GM12878 (cell line): ENCODE measurements around the gene CDC6. TPM values are rescaled to one million over a fixed set of nuclear protein-coding genes. Genes with fewer than 3 reads are reported as not detected.

Experiments
- ATAC-seq: fragments of 200-7000 bp; cut with Tn5 transposase; 3 replicates; pipeline ENCODE4 v1.9.1; 2020; ENCODE audit warnings: mild to moderate bottlenecking, moderate library complexity
- BruUV-seq: library from RNA; stranded (reverse); fragments of 400-500 nt; replicated peaks from 2 replicates; lab custom pipeline; 2021; lab: Mats Ljungman, UMichigan
- CTCF ChIA-PET: fragments of 300-600 bp; sonication (Branson Sonifier 250); formaldehyde crosslinking; extraction: SDS; loops from one replicate; lab custom pipeline; 2021; ENCODE audit warnings: inconsistent platforms; lab: Yijun Ruan, JAX
- POLR2A ChIA-PET: fragments of 350-600 bp; formaldehyde crosslinking; extraction: SDS; loops from one replicate; lab custom pipeline; 2021; ENCODE audit warnings: inconsistent platforms; lab: Charles Lee
- RAD21 ChIA-PET: fragments of 300-600 bp; sonication (Branson Sonifier 250); formaldehyde crosslinking; loops from one replicate; lab custom pipeline; 2023; ENCODE audit warnings: antibody characterized with exemption; ENCODE audit not compliant: unreplicated experiment; lab: Charles Lee
- SMC1A ChIA-PET: fragments of 300-600 bp; sonication (Branson Sonifier 250); formaldehyde crosslinking; loops from one replicate; lab custom pipeline; 2023; ENCODE audit not compliant: unreplicated experiment, uncharacterized antibody; lab: Charles Lee
- DNase-seq: peaks from one replicate; pipeline ENCODE4 v3.0.0-alpha.2; 2011; ENCODE audit warnings: low read depth, low spot score
- FAIRE-seq: peaks from 3 replicates; lab custom pipeline; 2011; peaks lifted over from hg19 to GRCh38; lab: Jason Lieb, UNC
- H2AFZ ChIP-seq: 2 replicates; pipeline ENCODE4 v1.6.0; 2011; ENCODE audit warnings: low read depth, low read length, control low read depth; ENCODE audit not compliant: control insufficient read depth
- H3K27ac ChIP-seq: 2 replicates; pipeline ENCODE4 v1.5.1; 2011; ENCODE audit warnings: control low read depth; ENCODE audit not compliant: control insufficient read depth, insufficient read depth
- H3K27me3 ChIP-seq, 2 experiments: replicated peaks in 1 of 2; 2 replicates each; pipeline versions ENCODE4 v1.6.0 to v1.6.1; 2011; ENCODE audit warnings: low read length in 1 of 2; ENCODE audit not compliant: control insufficient read depth in 2 of 2, insufficient read depth in 2 of 2
- H3K36me3 ChIP-seq, 2 experiments: 2 replicates each; pipeline ENCODE4 v1.5.1; 2011; ENCODE audit warnings: low read length in 1 of 2; ENCODE audit not compliant: control insufficient read depth in 2 of 2, insufficient read depth in 2 of 2
- H3K4me1 ChIP-seq: 2 replicates; pipeline ENCODE4 v1.6.1; 2011; ENCODE audit warnings: mild to moderate bottlenecking, low read length, moderate library complexity, mixed read lengths; ENCODE audit not compliant: control insufficient read depth, insufficient read depth
- H3K4me2 ChIP-seq: 2 replicates; pipeline ENCODE4 v1.6.0; 2011; ENCODE audit warnings: control low read depth; ENCODE audit not compliant: control insufficient read depth, insufficient read depth
- H3K4me3 ChIP-seq: fragments of 200-600 bp; sonication (generic); 2 replicates; pipeline ENCODE4 v1.5.1; 2016
- H3K79me2 ChIP-seq: 2 replicates; pipeline ENCODE4 v1.6.0; 2011; ENCODE audit warnings: low read length; ENCODE audit not compliant: control insufficient read depth, insufficient read depth
- H3K9ac ChIP-seq: 2 replicates; pipeline ENCODE4 v1.8.0; 2011; ENCODE audit warnings: low read length, control low read depth, mixed read lengths; ENCODE audit not compliant: control insufficient read depth, insufficient read depth
- H3K9me3 ChIP-seq: replicated peaks from 3 replicates; pipeline ENCODE4 v1.5.1; 2011; ENCODE audit warnings: mild to moderate bottlenecking, low read length; ENCODE audit not compliant: control insufficient read depth, insufficient read depth
- H4K20me1 ChIP-seq: 2 replicates; pipeline ENCODE4 v1.6.0; 2011; ENCODE audit not compliant: control insufficient read depth, insufficient read depth
- ATF3 ChIP-seq: IDR thresholded peaks from 2 replicates; pipeline ENCODE4 v1.6.1; 2011; ENCODE audit warnings: low read depth, mild to moderate bottlenecking, low read length, moderate library complexity, borderline replicate concordance; ENCODE audit errors: extremely low read depth
- CHD4 ChIP-seq: fragments of 200-600 bp; sonication (generic); IDR thresholded peaks from 2 replicates; pipeline ENCODE4 v1.6.1; 2016; ENCODE audit warnings: mild to moderate bottlenecking
- ETV6 ChIP-seq, 2 experiments: fragments of 450-650 bp in 1 of 2; IDR thresholded peaks in 1 of 2; conservative IDR thresholded peaks in 1 of 2; 2 replicates each; pipeline ENCODE4 v1.6.1; 2014; ENCODE audit warnings: antibody characterized with exemption in 1 of 2, borderline replicate concordance in 1 of 2, low read depth in 1 of 2, mild to moderate bottlenecking in 1 of 2, moderate library complexity in 1 of 2
- HDAC6 ChIP-seq: fragments of 200-600 bp; sonication (generic); IDR thresholded peaks from one replicate; pipeline ENCODE4 v1.8.0; 2017; ENCODE audit warnings: antibody characterized with exemption; ENCODE audit not compliant: unreplicated experiment
- IKZF1 ChIP-seq: fragments of 450-650 bp; conservative IDR thresholded peaks from 2 replicates; pipeline ENCODE4 v1.6.1; 2017; ENCODE audit warnings: antibody characterized with exemption, mild to moderate bottlenecking
- IKZF2 ChIP-seq, 2 experiments: fragments of 450-650 bp; IDR thresholded peaks; 2 replicates each; pipeline ENCODE4 v1.6.1; 2017; ENCODE audit warnings: mild to moderate bottlenecking in 2 of 2, moderate library complexity in 2 of 2
- RAD21 ChIP-seq: IDR thresholded peaks from 2 replicates; pipeline ENCODE4 v1.6.1; 2011; ENCODE audit warnings: mild to moderate bottlenecking, low read depth, low read length, moderate library complexity; ENCODE audit not compliant: insufficient read depth
- RUNX3 ChIP-seq: IDR thresholded peaks from 2 replicates; pipeline ENCODE4 v1.6.1; 2012; ENCODE audit warnings: low read length, inconsistent platforms
- SRF ChIP-seq, 2 experiments: IDR thresholded peaks; 2 replicates each; pipeline ENCODE4 v1.6.1; 2011; ENCODE audit warnings: low read depth in 2 of 2, low read length in 2 of 2, mild to moderate bottlenecking in 1 of 2, moderate library complexity in 1 of 2
- YY1 ChIP-seq: IDR thresholded peaks from 2 replicates; pipeline ENCODE4 v1.6.1; 2011; ENCODE audit warnings: low read depth, mild to moderate bottlenecking, low read length
- ZBTB4 ChIP-seq: fragments of 450-650 bp; formaldehyde crosslinking; IDR thresholded peaks from 2 replicates; pipeline ENCODE4 v1.4.0; 2022; ENCODE audit warnings: mild to moderate bottlenecking, moderate library complexity
- ZNF274 ChIP-seq: IDR thresholded peaks from one replicate; pipeline ENCODE4 v1.8.0; 2011; ENCODE audit not compliant: insufficient read length, insufficient read depth
- WGBS: methylation state at CpG from one replicate; pipeline ENCODE4 v1.1.6; 2016; ENCODE audit warnings: low lambda C conversion rate; ENCODE audit not compliant: insufficient replicate concordance, insufficient coverage; ENCODE audit errors: missing lambda C conversion rate; 5-methylcytosine and 5-hydroxymethylcytosine counted together
- in situ Hi-C: fragments of 300-500 bp; cut with MboI; formaldehyde crosslinking; loops from 9 replicates; pipeline ENCODE4 v1.14.3; 2018; ENCODE audit warnings: mixed read lengths
- intact Hi-C: fragments of 100-400 bp; cut with micrococcal nuclease; formaldehyde crosslinking; loops from one replicate; pipeline ENCODE4 v1.14.2; 2022; ENCODE audit not compliant: unreplicated experiment
- polyA plus RNA-seq, 11 experiments: library from polyadenylated mRNA; depleted of rRNA in 4 of 11; unstranded in 6 of 11; stranded (reverse) in 5 of 11; fragments of >200 nt; fragmentation: Nextera tagmentation in 4 of 11; fragmentation: Illumina TruSeq in 1 of 11; extraction: Ambion mirVana in 4 of 11; extraction: Trizol in 1 of 11; gene quantifications; 1 replicate in 1 of 11; 2 replicates in 10 of 11; pipeline versions ENCODE4 v1.2.1 to v1.2.3, GENCODE V29; 2011 to 2016; ENCODE audit warnings: inconsistent platforms in 2 of 11, missing spikeins in 2 of 11, low read depth in 1 of 11
- total RNA-seq, 4 experiments: library from RNA; depleted of rRNA in 3 of 4; stranded (reverse); fragments of >200 nt in 3 of 4; fragmentation: Illumina TruSeq in 1 of 4; extraction: Trizol in 1 of 4; gene quantifications; 2 replicates each; pipeline versions ENCODE4 v1.2.1 to v1.2.3, GENCODE V29; 2013 to 2021

The CDC6 gene
- total and polyA plus RNA-seq, 10 of the 15 experiments (the other 5 are each of a cell fraction or from before 2014, with no cell fraction given), result 13.3 to 60.9 (median 47.6) TPM

GRCh38 chr17:40325156-40326013, 37.7 kb downstream of the CDC6 start (continued):
- TF ChIP-seq RAD21 (no peak), HDAC6 (no peak)
- TF ChIP-seq, all 136 proteins: peak for 4

GRCh38 chr17:40326014-40326831, 38.5 kb downstream of the CDC6 start:
- ChIA-PET POLR2A (interaction anchor here (0.7 to 7.0 kb wide), 8 partner anchors 9 to 187 kb away, joined by 3 to 123 read pairs (median 4); partner anchors contain the start of genes RARA and WIPF2), SMC1A (interaction anchor here (1.1 to 11.2 kb wide), 8 partner anchors 9 to 37 kb away, joined by 3 to 172 read pairs (median 4); partner anchors contain the start of gene RARA), RAD21 (interaction anchor here (0.7 to 12.6 kb wide), 8 partner anchors 11 to 313 kb away, joined by 3 to 156 read pairs (median 6); partner anchors contain the start of gene RARA), CTCF (interaction anchor here (0.9 to 6.6 kb wide), 15 partner anchors 7 to 124 kb away, joined by 3 to 58 read pairs (median 5); partner anchors contain the start of gene RARA)
- intact Hi-C loops, result no loop called here
- Histone ChIP-seq H3K27ac (peak overlapping the region; percentile 96), H3K9me3 (no peaks in the 10 kb centered on the region), H3K9ac (peak overlapping the region; percentile 75), H3K79me2 (peaks cover 96% of the 10 kb centered on the region), H4K20me1 (no peaks in the 10 kb centered on the region), H3K36me3 (peaks cover 6% of the 10 kb centered on the region in 2 experiments; a peak in 2 of 4 replicates), H3K4me2 (peak overlapping the region; percentile 100), H3K4me3 (peak overlapping the region; percentile 74), H2AFZ (no peak overlapping the region), H3K4me1 (peaks cover 68% of the 10 kb centered on the region), H3K27me3 (no peaks in the 10 kb centered on the region)
- FAIRE-seq (peak; percentile 57), DNase-seq (no peak), ATAC-seq (peak; percentile 50)
- WGBS, result 3% methylated on average over 17 of the region's 17 CpGs
- TSS peak; percentile 26 for BruUV-seq
- in situ Hi-C loops, result loop anchor here (10.0 kb wide), 1 partner anchor 1349 kb away; no protein-coding TSS in a partner anchor
- TF ChIP-seq RUNX3, result no peak
- peak; percentile 73 for TF ChIP-seq IKZF2 (IDR thresholded peaks at IDR 0.05)
- TF ChIP-seq CHD4, result no peak
- TF ChIP-seq ZBTB4, result no peak
- TF ChIP-seq ETV6 (conservative IDR thresholded peaks at IDR 0.05 in 1 of 2, IDR thresholded peaks at IDR 0.05 in 1 of 2; ENCODE audit: borderline replicate concordance in 1 of 2, low read depth in 1 of 2), result no peak
- peak; percentile 78 for TF ChIP-seq IKZF1
- TF ChIP-seq YY1, result no peak
- no peak for TF ChIP-seq ATF3
- no peak for TF ChIP-seq SRF (IDR thresholded peaks at IDR 0.05; ENCODE audit: low read depth in 2 of 2, low read length in 2 of 2)
- no peak for TF ChIP-seq ZNF274
